H9 (cell line): Measurements from ENCODE around the gene DEPP1. TPM values are rescaled to one million over a fixed set of nuclear protein-coding genes. Genes with fewer than 3 reads are reported as not detected.

Experiments
- DNase-seq: peaks from one replicate; pipeline ENCODE4 v3.0.0-alpha.2; 2017
- H2AFZ ChIP-seq: one replicate; pipeline ENCODE4 v1.6.1; 2013; ENCODE audit warnings: mild to moderate bottlenecking, low read length, control low read depth, moderate library complexity
- H2AK5ac ChIP-seq: 2 replicates; pipeline ENCODE4 v1.6.1; 2013; ENCODE audit warnings: low read length, control low read depth, mixed read lengths; ENCODE audit not compliant: insufficient read length
- H2BK120ac ChIP-seq: one replicate; pipeline ENCODE4 v1.6.1; 2013; ENCODE audit warnings: low read depth, mild to moderate bottlenecking, low read length, control low read depth, inconsistent platforms; ENCODE audit not compliant: poor library complexity, severe bottlenecking
- H2BK12ac ChIP-seq: 2 replicates; pipeline ENCODE4 v1.6.1; 2013; ENCODE audit warnings: low read length, control low read depth, mixed read lengths, low read depth; ENCODE audit not compliant: insufficient read length
- H2BK15ac ChIP-seq: 2 replicates; pipeline ENCODE4 v1.6.1; 2013; ENCODE audit warnings: low read depth, low read length, control low read depth
- H2BK20ac ChIP-seq: one replicate; pipeline ENCODE4 v1.6.1; 2013; ENCODE audit warnings: low read depth, mild to moderate bottlenecking, low read length, control low read depth, inconsistent platforms; ENCODE audit not compliant: poor library complexity, severe bottlenecking
- H2BK5ac ChIP-seq: 2 replicates; pipeline ENCODE4 v1.6.1; 2013; ENCODE audit warnings: low read length, control low read depth, mixed read lengths; ENCODE audit not compliant: insufficient read length
- H3K14ac ChIP-seq: 2 replicates; pipeline ENCODE4 v1.6.1; 2013; ENCODE audit warnings: low read length, control low read depth; ENCODE audit not compliant: insufficient read depth
- H3K18ac ChIP-seq: 2 replicates; pipeline ENCODE4 v1.6.1; 2013; ENCODE audit warnings: low read depth, mild to moderate bottlenecking, mixed read lengths, low read length, control low read depth; ENCODE audit not compliant: insufficient read length
- H3K23ac ChIP-seq: 2 replicates; pipeline ENCODE4 v1.6.1; 2013; ENCODE audit warnings: low read length, control low read depth, mixed read lengths, low read depth; ENCODE audit not compliant: insufficient read length
- H3K23me2 ChIP-seq: 2 replicates; pipeline ENCODE4 v1.6.1; 2013; ENCODE audit warnings: low read depth, mild to moderate bottlenecking, mixed read lengths, low read length, control low read depth; ENCODE audit not compliant: insufficient read length, poor library complexity, severe bottlenecking
- H3K27ac ChIP-seq: 2 replicates; pipeline ENCODE4 v1.5.1; 2013; ENCODE audit warnings: low read length, control low read depth, mixed read lengths, low read depth; ENCODE audit not compliant: insufficient read length
- H3K27me3 ChIP-seq: 2 replicates; pipeline ENCODE4 v1.6.1; 2013; ENCODE audit warnings: low read length, control low read depth, inconsistent platforms; ENCODE audit not compliant: insufficient read depth
- H3K4ac ChIP-seq: 2 replicates; pipeline ENCODE4 v1.6.1; 2013; ENCODE audit warnings: low read depth, mild to moderate bottlenecking, control low read depth, inconsistent platforms, low read length, moderate library complexity
- H3K4me1 ChIP-seq: 2 replicates; pipeline ENCODE4 v1.6.1; 2013; ENCODE audit warnings: low read length, control low read depth, inconsistent platforms; ENCODE audit not compliant: insufficient read depth
- H3K4me2 ChIP-seq: 2 replicates; pipeline ENCODE4 v1.6.1; 2013; ENCODE audit warnings: low read length, control low read depth, mixed read lengths; ENCODE audit not compliant: insufficient read length, insufficient read depth
- H3K56ac ChIP-seq: 2 replicates; pipeline ENCODE4 v1.6.1; 2013; ENCODE audit warnings: low read depth, mild to moderate bottlenecking, mixed read lengths, low read length, control low read depth; ENCODE audit not compliant: insufficient read length
- H3K79me1 ChIP-seq: 2 replicates; pipeline ENCODE4 v1.6.1; 2013; ENCODE audit warnings: low read depth, mild to moderate bottlenecking, moderate library complexity, low read length, control low read depth, inconsistent platforms; ENCODE audit not compliant: insufficient read depth, poor library complexity, severe bottlenecking
- H3K79me2 ChIP-seq: 2 replicates; pipeline ENCODE4 v1.6.1; 2013; ENCODE audit warnings: low read length, control low read depth, inconsistent platforms; ENCODE audit not compliant: insufficient read depth
- H3K9ac ChIP-seq: 2 replicates; pipeline ENCODE4 v1.6.1; 2013; ENCODE audit warnings: low read length, control low read depth, mixed read lengths; ENCODE audit not compliant: insufficient read length; ENCODE audit errors: extremely low read depth
- H3K9me3 ChIP-seq: one replicate; pipeline ENCODE4 v1.6.1; 2013; ENCODE audit warnings: low read depth, low read length, inconsistent platforms; ENCODE audit not compliant: control insufficient read depth
- H3T11ph ChIP-seq: one replicate; pipeline ENCODE4 v1.6.1; 2013; ENCODE audit warnings: mild to moderate bottlenecking, low read length, control low read depth, inconsistent platforms
- H4K20me1 ChIP-seq: one replicate; pipeline ENCODE4 v1.6.1; 2013; ENCODE audit not compliant: control insufficient read depth, insufficient read length, insufficient read depth
- H4K5ac ChIP-seq: 2 replicates; pipeline ENCODE4 v1.6.1; 2013; ENCODE audit warnings: low read depth, mild to moderate bottlenecking, mixed read lengths, low read length, control low read depth; ENCODE audit not compliant: insufficient read length
- H4K8ac ChIP-seq: replicated peaks from 2 replicates; pipeline ENCODE4 v1.6.1; 2013; ENCODE audit warnings: low read length, control low read depth, mixed read lengths, low read depth; ENCODE audit not compliant: insufficient read length
- H4K91ac ChIP-seq: 2 replicates; pipeline ENCODE4 v1.6.1; 2013; ENCODE audit warnings: low read depth, mild to moderate bottlenecking, moderate library complexity, mixed read lengths, low read length, control low read depth; ENCODE audit not compliant: insufficient read length
- H3K27ac Mint-ChIP-seq, 3 experiments: 2 replicates in 2 of 3; 3 replicates in 1 of 3; pipeline ENCODE4 v1.8.0; 2020 to 2021; ENCODE audit warnings: mixed read lengths in 3 of 3, mild to moderate bottlenecking in 1 of 3, moderate library complexity in 1 of 3
- H3K27me3 Mint-ChIP-seq: 2 replicates; pipeline ENCODE4 v1.8.0; 2021; ENCODE audit warnings: low read depth, mild to moderate bottlenecking, moderate library complexity, mixed read lengths
- H3K36me3 Mint-ChIP-seq, 3 experiments: 2 replicates in 2 of 3; 3 replicates in 1 of 3; pipeline ENCODE4 v1.8.0; 2020 to 2021; ENCODE audit warnings: low read depth in 3 of 3, mixed read lengths in 3 of 3; ENCODE audit not compliant: insufficient read depth in 1 of 3
- H3K4me1 Mint-ChIP-seq, 2 experiments: 2 replicates each; pipeline ENCODE4 v1.8.0; 2020; ENCODE audit warnings: mixed read lengths in 2 of 2
- H3K4me3 Mint-ChIP-seq, 2 experiments: 2 replicates in 1 of 2; 3 replicates in 1 of 2; pipeline ENCODE4 v1.8.0; 2020 to 2021; ENCODE audit warnings: mild to moderate bottlenecking in 2 of 2, mixed read lengths in 2 of 2, moderate library complexity in 1 of 2
- H3K9me3 Mint-ChIP-seq, 2 experiments: 2 replicates in 1 of 2; 3 replicates in 1 of 2; pipeline ENCODE4 v1.8.0; 2020; ENCODE audit warnings: mild to moderate bottlenecking in 2 of 2, mixed read lengths in 2 of 2, moderate library complexity in 1 of 2
- WGBS: extraction: QIAGEN DNeasy Blood & Tissue Kit; methylation state at CpG from one replicate; pipeline ENCODE4 v1.1.7; 2013; ENCODE audit warnings: missing lambda C conversion rate, low lambda C conversion rate, mixed read lengths; ENCODE audit not compliant: insufficient read length; ENCODE audit errors: extremely low coverage; 5-methylcytosine and 5-hydroxymethylcytosine counted together
- total RNA-seq: library from RNA; stranded (reverse); gene quantifications from 2 replicates; pipeline ENCODE4 v1.2.1, GENCODE V29; 2021
- TF ChIP-seq, protein P1 (sequence below): fragments of 200-600 bp; sonication (generic); conservative IDR thresholded peaks from 3 replicates; pipeline ENCODE4 v1.8.0; 2021; ENCODE audit warnings: antibody characterized with exemption, mild to moderate bottlenecking

DEPP1 gene
- total RNA-seq, 1 experiment from 2014 or later, result 2.4 TPM

DNA sequence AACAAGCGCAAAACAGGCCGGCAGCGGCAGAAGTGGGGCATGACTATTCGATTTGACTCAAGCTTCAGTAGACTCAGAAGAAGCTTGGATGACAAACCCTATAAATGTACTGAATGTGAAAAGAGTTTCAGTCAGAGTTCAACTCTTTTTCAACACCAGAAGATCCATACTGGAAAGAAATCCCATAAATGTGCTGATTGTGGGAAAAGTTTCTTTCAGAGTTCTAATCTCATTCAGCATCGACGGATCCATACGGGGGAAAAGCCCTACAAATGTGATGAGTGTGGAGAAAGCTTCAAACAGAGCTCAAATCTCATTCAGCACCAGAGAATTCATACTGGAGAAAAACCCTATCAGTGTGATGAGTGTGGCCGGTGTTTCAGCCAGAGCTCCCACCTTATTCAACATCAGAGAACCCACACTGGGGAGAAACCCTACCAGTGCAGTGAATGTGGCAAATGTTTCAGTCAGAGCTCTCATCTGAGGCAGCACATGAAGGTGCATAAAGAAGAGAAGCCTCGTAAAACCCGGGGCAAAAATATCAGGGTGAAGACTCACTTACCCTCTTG lies 24.9 kb upstream of the DEPP1 start:
- Histone ChIP-seq H3K18ac (no peak overlapping the region), H2BK5ac (no peak overlapping the region), H3K79me2 (no peaks in the 10 kb centered on the region; the same call in 1 of the 2 replicates), H3K14ac (no peak overlapping the region), H2BK15ac (no peak overlapping the region), H3K79me1 (peaks cover 2% of the 10 kb centered on the region), H4K5ac (no peak overlapping the region), H3K27ac (no peak overlapping the region), H3K56ac (no peak overlapping the region), H2BK120ac (no peak overlapping the region), H2BK20ac (no peak overlapping the region), H3K4ac (no peak overlapping the region), H4K20me1 (no peaks in the 10 kb centered on the region), H3K4me2 (no peak overlapping the region), H2AK5ac (no peak overlapping the region), H2BK12ac (no peak overlapping the region), H3K23me2 (peaks cover 5% of the 10 kb centered on the region), H3K9me3 (no peaks in the 10 kb centered on the region), H4K8ac (no peak overlapping the region), H3T11ph (no peak overlapping the region), H3K4me1 (no peaks in the 10 kb centered on the region; the same call in 1 of the 2 replicates), H4K91ac (no peak overlapping the region), H3K27me3 (no peaks in the 10 kb centered on the region), H3K9ac (no peak overlapping the region), H3K23ac (no peak overlapping the region), H2AFZ (no peak overlapping the region)
- no peak for DNase-seq
- Mint-ChIP-seq H3K4me3 (no peak overlapping the region), H3K27ac (no peak overlapping the region), H3K36me3 (peaks cover 28 to 42% (median 29%) of the 10 kb centered on the region in 3 experiments), H3K4me1 (peaks cover 22 to 30% of the 10 kb centered on the region in 2 experiments), H3K9me3 (peaks cover 12 to 27% of the 10 kb centered on the region in 2 experiments; a peak in 4 of 5 replicates), H3K27me3 (peaks cover 12% of the 10 kb centered on the region)
- no CpG with 5 or more reads among the region's 10 CpGs for WGBS
- TF ChIP-seq, protein P1, sequence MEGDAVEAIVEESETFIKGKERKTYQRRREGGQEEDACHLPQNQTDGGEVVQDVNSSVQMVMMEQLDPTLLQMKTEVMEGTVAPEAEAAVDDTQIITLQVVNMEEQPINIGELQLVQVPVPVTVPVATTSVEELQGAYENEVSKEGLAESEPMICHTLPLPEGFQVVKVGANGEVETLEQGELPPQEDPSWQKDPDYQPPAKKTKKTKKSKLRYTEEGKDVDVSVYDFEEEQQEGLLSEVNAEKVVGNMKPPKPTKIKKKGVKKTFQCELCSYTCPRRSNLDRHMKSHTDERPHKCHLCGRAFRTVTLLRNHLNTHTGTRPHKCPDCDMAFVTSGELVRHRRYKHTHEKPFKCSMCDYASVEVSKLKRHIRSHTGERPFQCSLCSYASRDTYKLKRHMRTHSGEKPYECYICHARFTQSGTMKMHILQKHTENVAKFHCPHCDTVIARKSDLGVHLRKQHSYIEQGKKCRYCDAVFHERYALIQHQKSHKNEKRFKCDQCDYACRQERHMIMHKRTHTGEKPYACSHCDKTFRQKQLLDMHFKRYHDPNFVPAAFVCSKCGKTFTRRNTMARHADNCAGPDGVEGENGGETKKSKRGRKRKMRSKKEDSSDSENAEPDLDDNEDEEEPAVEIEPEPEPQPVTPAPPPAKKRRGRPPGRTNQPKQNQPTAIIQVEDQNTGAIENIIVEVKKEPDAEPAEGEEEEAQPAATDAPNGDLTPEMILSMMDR, result no peak
